GM12864 (cell line): ENCODE measurements around the gene ROGDI.

Source experiments
- DNase-seq: peaks from one replicate; pipeline ENCODE4 v3.0.0-alpha.2; 2011; ENCODE audit warnings: low read depth
- H3K4me3 ChIP-seq: 2 replicates; pipeline ENCODE4 v1.5.1; 2011; ENCODE audit warnings: mild to moderate bottlenecking, low read depth, low read length, control low read depth
- TF ChIP-seq, protein P1 (sequence below): IDR thresholded peaks from 2 replicates; pipeline ENCODE4 v1.5.1; 2011; ENCODE audit warnings: low read depth, mild to moderate bottlenecking, moderate library complexity, low read length, control low read depth, inconsistent platforms; ENCODE audit errors: missing control alignments

ROGDI gene

DNA sequence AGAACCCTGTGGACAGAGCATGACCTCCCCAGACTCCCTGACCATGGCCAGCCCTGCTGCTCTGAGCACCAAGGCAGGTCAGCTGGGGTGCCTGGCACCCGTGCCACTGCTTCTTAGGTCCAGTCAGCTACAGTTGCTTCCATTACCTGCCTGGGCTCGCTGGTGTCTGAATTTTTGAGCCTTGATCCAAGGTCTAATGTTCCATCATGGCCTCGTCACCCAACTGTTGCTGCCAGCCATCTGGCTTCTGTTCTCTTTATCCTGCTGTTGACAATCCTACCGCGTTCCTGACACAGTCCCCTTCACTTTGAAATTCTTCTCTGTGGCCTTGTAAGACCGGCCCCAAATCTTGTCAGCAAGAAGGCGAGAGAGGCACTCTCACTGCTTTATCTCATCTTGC is 28.0 kb upstream of the ROGDI start:
- DNase-seq, result no peak
- TF ChIP-seq, protein P1, sequence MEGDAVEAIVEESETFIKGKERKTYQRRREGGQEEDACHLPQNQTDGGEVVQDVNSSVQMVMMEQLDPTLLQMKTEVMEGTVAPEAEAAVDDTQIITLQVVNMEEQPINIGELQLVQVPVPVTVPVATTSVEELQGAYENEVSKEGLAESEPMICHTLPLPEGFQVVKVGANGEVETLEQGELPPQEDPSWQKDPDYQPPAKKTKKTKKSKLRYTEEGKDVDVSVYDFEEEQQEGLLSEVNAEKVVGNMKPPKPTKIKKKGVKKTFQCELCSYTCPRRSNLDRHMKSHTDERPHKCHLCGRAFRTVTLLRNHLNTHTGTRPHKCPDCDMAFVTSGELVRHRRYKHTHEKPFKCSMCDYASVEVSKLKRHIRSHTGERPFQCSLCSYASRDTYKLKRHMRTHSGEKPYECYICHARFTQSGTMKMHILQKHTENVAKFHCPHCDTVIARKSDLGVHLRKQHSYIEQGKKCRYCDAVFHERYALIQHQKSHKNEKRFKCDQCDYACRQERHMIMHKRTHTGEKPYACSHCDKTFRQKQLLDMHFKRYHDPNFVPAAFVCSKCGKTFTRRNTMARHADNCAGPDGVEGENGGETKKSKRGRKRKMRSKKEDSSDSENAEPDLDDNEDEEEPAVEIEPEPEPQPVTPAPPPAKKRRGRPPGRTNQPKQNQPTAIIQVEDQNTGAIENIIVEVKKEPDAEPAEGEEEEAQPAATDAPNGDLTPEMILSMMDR, result no peak
- no peak overlapping the region for H3K4me3 ChIP-seq

DNA sequence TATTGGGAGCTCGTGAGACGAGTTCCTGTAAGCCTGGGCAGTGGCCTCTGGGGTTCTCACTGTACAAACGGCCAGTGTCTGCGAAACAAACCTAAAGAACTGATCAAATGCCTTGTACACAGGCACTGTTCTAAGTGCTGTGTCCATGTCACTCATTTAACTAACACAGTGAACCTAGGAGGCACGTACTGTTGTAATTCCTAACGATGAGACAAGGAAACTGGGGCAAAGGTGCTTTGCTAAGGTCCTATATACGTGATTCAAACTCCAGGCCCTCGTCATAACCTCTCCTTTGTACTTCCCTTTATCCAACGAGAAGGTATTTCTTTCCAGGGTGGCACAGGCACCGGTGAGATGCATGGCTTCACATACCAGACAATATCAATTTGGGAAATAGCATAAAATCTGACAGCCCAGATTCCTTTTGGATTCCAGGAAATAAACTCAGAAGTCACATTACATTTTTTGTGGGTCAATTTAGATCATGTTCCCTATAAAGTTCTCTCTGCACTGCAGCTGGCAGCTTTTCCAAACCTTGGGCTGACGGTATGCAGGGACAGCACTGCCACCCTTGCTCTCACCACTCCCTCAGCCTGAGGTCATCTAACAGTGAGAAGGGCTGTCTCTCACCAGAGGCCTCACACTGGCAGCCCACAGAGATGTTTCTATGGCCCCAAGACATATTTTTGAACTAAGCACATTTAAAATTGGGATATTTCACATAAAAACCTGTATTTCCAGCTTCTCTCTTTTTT is 26.3 kb upstream of the ROGDI start:
- TF ChIP-seq, protein P1, result no peak
- no peak overlapping the region for H3K4me3 ChIP-seq
- no peak for DNase-seq

DNA sequence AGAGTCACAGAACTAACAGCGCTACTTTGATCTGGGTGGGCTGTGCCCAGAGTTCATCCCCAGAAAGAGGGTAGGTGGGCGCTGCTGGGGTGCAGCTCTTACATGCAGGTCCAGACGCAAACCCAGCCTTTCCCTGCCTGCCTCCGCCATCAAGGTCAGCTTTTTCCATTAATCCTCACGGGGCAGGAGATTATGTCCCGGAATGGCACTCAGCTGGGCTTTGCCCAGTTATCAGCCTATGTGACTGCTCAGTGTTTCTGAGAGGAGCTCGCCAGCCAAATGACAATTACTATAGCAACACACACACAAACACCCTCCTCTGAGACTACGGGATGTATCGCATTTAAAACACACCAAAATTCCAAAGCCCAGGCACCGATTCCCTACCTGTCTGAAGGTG is 24.5 kb upstream of the ROGDI start:
- TF ChIP-seq, protein P1, result no peak
- no peak for DNase-seq
- no peak overlapping the region for H3K4me3 ChIP-seq

DNA sequence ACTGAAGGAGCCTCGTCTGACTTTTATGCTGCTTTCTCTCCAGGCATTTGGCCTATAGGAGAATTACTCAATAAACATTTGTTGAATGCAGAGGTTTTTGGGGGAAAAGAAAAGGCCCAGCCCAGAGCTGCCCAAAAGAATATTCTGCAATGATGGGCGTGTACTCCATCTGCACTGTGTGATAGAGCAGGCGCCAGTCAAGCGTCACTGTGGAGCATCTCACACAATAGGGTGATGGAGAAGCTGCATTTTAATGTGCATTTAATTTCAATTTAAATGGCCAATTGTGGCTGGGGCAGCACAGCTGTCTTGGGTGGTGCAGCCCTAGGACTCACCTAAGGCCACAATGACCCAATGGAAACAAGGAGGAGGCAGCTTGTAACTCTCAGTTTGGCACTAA is 24.1 kb upstream of the ROGDI start:
- H3K4me3 ChIP-seq, result no peak overlapping the region
- TF ChIP-seq, protein P1, result no peak
- DNase-seq, result no peak

DNA sequence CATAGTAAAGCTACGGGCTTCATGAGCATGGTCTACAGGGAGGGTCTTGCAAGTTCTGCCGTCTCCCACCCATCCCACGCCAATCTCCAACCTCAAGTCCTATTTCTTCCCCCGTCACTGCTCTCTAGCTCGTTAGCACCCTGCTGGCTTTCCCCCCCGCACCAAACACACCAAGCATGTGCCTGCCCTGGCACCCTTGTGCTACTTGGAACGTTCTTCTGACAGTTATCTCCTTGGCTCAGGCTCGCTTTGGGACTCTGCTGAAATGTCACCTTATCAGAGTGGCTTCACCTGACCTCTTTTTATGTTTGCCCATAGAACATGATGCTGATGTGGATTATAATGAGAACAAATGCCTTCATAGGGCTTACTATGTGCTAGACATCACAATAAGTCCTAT is 22.8 kb upstream of the ROGDI start:
- no peak overlapping the region for H3K4me3 ChIP-seq
- TF ChIP-seq, protein P1, result no peak
- DNase-seq, result no peak

DNA sequence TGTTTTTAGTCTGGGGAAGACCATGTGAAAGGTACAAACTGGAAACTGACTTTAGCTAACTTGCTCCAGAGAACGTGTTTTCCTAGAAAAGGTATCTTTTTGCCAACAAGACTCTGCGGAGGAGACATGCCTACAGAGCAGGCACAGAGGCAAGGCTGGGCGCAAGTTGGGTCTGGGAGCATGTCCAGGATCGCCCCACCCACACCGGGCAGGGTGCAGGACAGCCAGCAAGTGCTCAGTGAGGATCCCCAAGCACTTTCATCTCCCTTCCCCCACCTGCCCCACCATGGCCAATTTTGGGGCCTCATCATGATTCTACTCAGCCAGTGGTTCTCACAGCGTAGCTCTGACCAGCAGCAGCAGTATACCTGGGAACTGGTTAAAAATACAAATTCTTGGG is 18.2 kb upstream of the ROGDI start:
- no peak for DNase-seq
- H3K4me3 ChIP-seq, result no peak overlapping the region
- TF ChIP-seq, protein P1, result no peak

DNA sequence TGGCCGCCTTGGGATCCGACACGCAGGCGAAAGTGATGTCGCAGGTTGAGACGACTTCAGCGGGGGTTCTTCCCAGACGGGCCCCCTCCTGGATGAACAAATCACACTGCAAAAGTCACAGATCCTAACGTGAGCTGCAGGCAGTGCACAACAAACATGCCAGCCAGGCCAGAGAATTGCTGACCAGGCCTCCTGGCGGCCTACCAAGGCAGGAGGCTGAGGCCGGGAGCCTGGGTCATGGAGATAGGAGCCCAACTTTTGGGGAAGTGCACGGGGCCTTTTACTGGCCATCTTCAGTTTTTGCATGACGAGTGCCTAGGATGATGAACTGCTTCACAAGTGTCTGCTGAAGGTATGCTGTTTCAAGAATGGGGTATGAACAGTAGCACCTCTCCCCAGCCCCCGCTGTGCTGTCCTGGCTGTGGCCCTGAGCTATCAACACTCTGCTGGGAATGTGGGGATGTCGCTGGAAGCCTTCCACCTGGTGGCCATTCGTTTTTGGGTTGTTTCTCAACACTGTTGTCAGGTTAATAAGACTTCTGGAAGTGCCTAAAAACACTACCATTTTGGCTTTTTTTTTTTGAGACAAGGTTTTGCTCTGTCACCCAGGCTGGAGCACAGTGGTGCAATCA is 12.2 kb upstream of the ROGDI start:
- no peak for DNase-seq
- TF ChIP-seq, protein P1, result no peak
- no peak overlapping the region for H3K4me3 ChIP-seq
